HG02678 (cell line): ENCODE results near the gene IFNA10.
A peak's percentile ranks its signal among the peaks of the same experiment; 100 is the strongest.
"Not testable (repeated sequence)": the region's sequence is repeated elsewhere in the genome, so short reads cannot be mapped to it uniquely, and the experiment has no call there.

Source experiments
- ATAC-seq: cut with Tn5 transposase; IDR thresholded peaks from one replicate; pipeline ENCODE4 v1.9.1; 2021; ENCODE audit warnings: mild to moderate bottlenecking, moderate library complexity; ENCODE audit not compliant: unreplicated experiment

The IFNA10 gene

DNA sequence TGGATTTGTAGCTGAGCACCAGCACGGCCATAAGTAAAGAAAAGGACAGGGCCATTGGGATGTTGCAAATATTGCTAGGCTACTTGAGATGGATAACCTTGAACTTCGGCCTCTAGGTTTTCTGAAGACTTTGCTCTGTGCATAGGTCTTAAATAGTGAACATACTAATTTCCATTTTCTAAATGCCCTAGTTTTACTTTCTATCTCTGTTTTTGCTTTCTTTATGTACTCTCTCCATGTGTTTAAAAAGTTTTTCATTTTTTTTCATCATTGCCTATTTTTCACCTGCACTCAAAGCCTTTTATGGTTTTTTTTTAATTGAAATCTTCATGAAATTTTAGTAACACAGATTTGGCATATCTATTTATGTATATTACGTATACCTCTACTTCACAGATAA lies at the start of gene IFNA10:
Gene IFNA10 (minus strand): TSS at position 101 of the 400 bp plus-strand sequence. CDS start 46 bp downstream, at position 55.
- not testable (repeated sequence) for ATAC-seq

- ATAC-seq, result peak; percentile 44
Measured at GRCh38 chr9:21255538-21256212, 48.7 kb upstream of the IFNA10 start.

- ATAC-seq, result peak; percentile 68
Measured at GRCh38 chr9:21252721-21253547, 46.0 kb upstream of the IFNA10 start.

DNA sequence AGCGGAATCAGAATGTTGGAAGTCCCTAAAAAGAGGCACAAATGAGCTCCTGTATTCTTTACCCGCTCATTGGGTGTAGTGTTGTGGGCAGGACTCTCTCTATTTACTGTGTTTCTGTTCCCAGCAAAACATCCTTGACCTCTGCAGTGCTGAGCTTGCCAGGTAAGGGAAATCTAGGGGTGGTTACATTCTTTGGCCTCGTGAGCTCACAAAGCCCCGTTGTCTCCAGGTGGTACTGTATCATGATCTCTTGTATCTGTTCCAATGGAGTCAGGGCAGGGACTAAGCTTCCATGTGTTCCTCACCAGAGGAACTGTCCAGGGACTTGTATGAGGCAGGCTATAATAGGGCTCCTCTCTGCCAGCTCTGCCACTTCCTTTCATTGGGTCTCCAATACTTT lies 44.7 kb upstream of the IFNA10 start:
- ATAC-seq, result no peak

DNA sequence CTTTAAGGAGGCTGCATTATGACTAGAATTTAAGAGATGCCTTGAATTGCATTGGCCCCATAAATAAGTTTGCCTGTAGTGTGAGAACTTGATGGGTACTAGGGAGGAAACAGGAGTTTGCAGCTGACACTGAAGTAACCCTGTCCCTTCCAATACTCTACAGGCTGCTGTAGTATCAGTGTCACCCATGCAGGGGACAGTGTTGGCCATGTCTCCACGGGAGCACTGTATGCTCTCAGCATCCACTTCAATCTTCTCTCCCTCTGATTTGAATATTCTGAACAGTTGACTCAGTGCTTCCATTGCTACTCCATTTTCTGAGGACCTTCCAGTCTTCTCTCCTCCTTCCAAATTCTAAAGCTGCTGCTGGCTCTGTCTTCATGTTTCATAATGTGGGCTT lies 44.2 kb upstream of the IFNA10 start:
- ATAC-seq, result no peak

- no peak for ATAC-seq
Measured at GRCh38 chr9:21244836-21245235, 37.9 kb upstream of the IFNA10 start.

DNA sequence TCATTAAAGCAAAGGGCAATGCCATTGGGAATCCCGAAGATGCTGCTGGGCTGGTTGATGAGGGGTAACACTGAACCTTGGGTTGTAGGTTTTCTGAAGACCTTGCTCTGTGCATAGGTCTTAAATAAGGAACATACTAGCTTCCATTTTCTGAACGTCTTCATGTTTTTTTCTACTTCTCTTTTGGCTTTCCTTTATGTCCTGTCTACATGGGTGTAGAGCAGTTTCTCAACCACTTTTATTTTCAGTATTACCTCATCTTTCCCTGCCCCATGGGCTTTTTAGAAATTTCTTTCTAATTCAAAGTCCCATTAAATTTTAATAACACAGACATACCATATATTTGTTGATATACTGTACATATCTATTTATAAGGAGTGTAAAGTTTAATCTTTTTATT lies 33.0 kb upstream of the IFNA10 start, which contains the start of gene IFNA14:
Gene IFNA14 (minus strand): TSS at position 95 of the 400 bp plus-strand sequence. CDS start 70 bp downstream, at position 25.
- no peak for ATAC-seq

DNA sequence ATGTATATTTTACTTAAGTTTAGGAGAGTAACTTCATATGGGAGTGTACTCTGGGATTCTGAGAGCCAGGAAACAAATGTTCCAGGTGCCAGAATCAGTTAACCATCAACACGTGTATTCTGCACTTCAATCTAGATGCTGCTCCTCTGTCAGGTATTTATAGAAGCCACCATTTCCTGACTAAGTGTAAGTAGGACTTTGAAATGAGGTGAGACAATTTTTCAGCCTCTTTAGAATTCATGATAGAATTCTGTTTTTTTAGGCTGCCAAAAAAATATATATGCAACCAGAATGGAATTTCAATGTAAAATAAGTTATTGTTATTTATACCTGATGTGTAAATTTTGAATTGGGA lies 29.4 kb upstream of the IFNA10 start:
- ATAC-seq, result not testable (repeated sequence)

- peak; percentile 81 for ATAC-seq
Measured at GRCh38 chr9:21235468-21236359, 28.8 kb upstream of the IFNA10 start.

GRCh38 chr9:21234153-21234687 lies 27.3 kb upstream of the IFNA10 start:
- no peak for ATAC-seq

- no peak for ATAC-seq
Measured at GRCh38 chr9:21233258-21233657, 26.3 kb upstream of the IFNA10 start.

DNA sequence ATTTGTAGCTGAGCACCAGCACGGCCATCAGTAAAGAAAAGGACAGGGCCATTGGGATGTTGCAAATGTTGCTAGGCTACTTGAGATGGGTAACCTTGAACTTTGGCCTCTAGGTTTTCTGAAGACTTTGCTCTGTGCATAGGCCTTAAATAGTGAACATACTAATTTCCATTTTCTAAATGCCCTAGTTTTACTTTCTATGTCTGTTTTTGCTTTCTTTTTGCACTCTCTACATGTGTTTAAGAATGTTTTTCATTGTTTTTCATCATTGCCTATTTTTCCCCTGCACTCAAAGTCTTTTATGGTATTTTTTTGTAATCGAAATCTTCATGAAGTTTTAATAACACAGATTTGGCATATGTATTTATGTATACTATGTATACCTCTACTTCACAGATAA lies 21.2 kb upstream of the IFNA10 start, which contains the start of gene IFNA17:
Gene IFNA17 (minus strand): TSS at position 101 of the 400 bp plus-strand sequence. CDS start 49 bp downstream, at position 52.
- no peak for ATAC-seq

GRCh38 chr9:21217211-21217610 lies 10.3 kb upstream of the IFNA10 start, which contains the start of gene IFNA16:
IFNA16 (minus strand) TSS chr9:21217311; CDS start chr9:21217305, 6 bp downstream.
- not testable (repeated sequence) for ATAC-seq

GRCh38 chr9:21213411-21214326 lies 6.7 kb upstream of the IFNA10 start:
- peak; percentile 71 for ATAC-seq

- not testable (repeated sequence) for ATAC-seq
Measured at GRCh38 chr9:21212160-21212559, 5.2 kb upstream of the IFNA10 start.

- not testable (repeated sequence) for ATAC-seq
Measured at GRCh38 chr9:21210782-21211181, 3.8 kb upstream of the IFNA10 start.

DNA sequence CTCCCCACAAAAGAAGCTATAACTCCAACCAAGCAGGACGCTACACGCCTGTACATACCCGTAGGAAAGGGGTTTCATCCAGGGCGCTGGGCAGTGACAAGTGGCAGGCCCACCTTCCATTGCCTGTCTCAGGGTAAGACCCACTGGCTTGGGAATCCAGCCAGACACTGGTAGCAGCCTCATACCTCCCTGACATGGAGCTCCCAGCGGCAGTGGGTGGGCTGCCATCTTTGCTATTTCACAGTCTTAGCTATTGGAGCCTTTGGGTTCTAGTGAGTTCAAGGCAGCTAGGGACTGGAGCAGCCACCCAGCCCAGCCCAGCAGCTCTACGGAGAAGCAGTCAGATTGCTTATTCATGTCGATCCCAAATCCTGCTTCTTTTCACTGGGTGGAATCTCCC lies 3.4 kb upstream of the IFNA10 start:
- ATAC-seq, result no peak

- no peak for ATAC-seq
Measured at GRCh38 chr9:21205204-21205603, 1.7 kb downstream of the IFNA10 start.

- not testable (repeated sequence) for ATAC-seq
Measured at GRCh38 chr9:21202105-21202504, 4.8 kb downstream of the IFNA10 start, which contains the start of gene IFNA7. IFNA7 (minus strand) TSS chr9:21202205; CDS start chr9:21202165, 40 bp downstream.
